G401.6 (cell line): ENCODE measurements around the gene OR2T11.
"Not testable (repeated sequence)": the region's sequence is repeated elsewhere in the genome, so short reads cannot be mapped to it uniquely, and the experiment has no call there.

ENCODE experiments used
- FAIRE-seq: peaks from 2 replicates; lab custom pipeline; 2012; peaks lifted over from hg19 to GRCh38; lab: Jason Lieb, UNC

The OR2T11 gene

DNA sequence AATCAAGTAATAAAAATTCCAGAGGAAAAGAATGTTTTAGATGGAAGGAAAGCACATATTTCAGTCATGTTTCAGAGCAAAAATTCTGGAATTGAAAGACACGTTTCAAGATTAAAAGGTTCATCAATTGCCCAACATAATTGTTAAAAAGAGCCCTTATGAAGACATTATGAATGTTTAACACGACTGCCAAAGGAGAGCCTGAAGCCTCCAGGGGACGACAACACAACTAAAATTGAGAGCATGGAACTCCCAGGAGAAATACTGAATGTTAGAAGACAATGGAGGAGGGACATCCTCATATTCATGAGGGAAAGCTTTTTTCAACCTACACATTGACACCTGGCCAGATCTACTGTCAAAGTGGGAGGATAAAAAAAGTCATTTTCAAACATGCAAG, 16.0 kb downstream of the OR2T11 start:
- FAIRE-seq = no peak

DNA sequence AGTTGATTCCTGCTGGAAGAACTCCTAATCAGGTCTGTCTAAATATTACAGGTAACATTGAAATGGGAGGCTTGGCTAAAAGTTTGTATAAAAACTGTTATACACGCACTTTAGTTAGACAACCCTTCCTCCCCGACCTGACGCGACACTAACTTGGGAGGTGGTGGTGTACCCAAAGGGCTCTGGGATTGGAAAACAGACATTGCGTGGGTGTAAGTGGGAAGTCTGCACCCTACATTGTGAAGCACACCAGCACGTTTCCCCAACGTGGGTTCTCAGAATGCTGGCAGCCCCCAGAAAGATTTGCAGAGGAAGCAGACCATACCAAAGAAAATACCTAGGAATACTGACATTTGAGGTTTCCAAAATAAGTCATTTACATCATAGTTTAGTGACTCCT, 16.8 kb downstream of the OR2T11 start:
- no peak for FAIRE-seq

DNA sequence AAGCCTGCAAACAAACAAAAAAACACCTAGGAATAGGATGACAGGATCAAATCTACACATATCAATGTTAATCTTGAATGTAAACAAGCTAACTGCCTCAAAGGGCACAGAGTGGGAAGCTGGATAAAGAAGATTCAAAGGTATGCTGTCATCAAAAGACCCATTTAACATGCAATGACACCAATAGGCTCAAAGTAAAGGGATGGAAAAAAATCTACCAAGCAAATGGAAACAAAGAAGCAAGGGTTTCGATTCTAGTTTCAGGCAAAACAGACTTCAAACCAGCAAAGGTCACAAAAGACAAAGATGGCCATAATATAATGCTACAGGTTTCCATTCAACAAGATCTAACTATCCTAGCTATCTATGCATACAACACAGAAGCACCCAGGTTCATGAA, 21.1 kb downstream of the OR2T11 start:
- FAIRE-seq = no peak

DNA sequence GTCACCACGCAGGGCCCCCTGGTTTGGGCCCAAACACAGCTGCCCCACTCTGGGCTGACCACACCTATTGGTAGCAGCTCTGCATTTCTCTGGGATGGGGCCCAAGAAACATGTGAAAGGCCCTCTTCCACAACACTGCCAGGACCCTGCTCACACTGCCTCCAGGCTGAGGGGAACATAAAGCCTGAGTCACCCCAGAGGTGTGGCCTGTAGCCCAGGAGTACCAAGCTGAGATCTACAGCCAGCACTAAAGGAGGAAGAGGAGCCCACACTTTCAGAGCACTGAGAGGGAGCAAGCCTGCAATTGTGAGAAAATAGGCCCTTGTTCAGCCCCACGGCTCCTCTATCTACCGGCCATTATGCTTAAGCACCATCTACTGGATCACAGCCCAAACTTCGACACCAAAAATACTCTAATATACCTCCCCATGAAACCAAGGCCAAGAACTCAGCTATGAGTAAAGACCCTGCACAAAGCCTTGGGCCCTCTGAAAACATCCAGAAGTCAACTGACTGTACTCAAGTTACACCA, 22.9 kb downstream of the OR2T11 start:
- no peak for FAIRE-seq

DNA sequence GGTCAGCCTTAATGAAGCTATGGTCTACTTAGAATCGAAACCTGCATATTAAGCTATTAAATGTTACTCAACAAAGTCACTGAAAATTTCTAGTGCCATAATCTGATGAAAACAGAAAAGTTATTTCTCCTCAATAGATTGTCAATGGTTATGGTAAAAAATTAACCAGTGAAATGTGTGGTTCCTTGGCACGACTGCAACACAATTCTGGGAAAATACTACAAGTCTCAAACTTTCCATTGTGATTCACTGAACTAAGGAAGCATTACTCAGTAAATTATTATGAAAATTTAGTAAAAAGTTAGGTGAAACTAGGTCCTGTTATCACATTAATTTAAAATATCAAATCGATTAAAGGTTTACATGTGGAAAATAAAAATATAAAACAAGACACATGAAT, 24.6 kb downstream of the OR2T11 start:
- no peak for FAIRE-seq

DNA sequence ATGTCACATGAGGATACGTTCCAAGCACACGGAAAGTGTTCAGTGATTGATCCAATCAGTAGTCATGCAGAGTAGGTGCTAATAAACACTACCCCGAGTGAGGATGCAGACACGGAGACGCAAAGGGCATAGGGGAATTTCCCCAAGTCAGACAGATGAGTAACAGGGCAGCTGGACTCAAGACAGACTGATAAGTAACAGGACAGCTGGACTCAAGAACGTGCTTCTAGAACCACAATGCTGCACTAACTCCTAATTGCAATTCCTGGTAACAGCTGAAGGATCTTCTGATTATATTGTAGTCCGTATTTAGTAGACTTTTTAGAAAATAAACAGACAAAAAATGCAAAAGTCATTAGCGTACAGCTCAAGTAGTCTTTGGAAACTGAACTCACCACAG, 35.5 kb downstream of the OR2T11 start:
- no peak for FAIRE-seq

DNA sequence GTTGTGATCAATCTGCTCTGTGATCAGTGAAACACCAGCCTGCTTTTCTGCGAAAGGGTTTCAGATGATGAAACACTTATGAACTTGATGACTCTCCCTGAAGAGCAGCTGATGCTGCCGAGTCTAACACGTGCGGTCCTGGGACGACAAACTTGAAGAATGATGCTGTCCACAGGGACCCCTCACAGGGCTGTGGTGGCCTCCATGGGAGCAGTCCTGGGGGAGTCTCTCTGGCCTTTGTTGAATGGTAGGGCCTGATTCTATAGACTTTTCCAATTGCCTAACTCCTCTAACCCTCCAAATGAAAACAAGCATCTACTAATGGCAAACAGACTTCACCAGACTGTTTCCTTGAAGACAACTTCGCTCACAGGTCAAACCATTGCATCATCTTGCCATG, 37.3 kb downstream of the OR2T11 start, which contains the start of gene OR2T10:
TSS of gene OR2T10 (minus strand) at position 112 of the 400 bp plus-strand sequence. CDS start 3,932 bp downstream, outside the sequence.
- FAIRE-seq = no peak

DNA sequence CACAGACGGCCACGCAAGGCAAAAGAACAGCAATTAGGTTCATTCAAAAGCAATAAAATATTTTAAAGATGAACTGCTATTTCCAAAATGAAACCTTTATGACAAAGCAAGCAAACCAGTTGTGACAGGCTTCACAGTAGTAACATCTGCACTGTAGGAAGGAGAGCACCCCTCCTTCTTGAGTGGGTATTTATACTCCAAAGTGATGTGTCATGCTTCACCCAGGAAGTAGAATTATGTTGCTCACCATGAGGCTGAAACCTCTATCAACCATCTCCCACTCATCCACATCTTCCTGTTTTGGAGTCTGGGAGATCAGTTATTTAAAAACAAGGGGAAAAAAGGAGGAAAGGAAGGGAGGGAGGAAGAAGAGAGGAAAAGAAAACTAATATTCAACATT, 38.3 kb downstream of the OR2T11 start:
- no peak for FAIRE-seq

DNA sequence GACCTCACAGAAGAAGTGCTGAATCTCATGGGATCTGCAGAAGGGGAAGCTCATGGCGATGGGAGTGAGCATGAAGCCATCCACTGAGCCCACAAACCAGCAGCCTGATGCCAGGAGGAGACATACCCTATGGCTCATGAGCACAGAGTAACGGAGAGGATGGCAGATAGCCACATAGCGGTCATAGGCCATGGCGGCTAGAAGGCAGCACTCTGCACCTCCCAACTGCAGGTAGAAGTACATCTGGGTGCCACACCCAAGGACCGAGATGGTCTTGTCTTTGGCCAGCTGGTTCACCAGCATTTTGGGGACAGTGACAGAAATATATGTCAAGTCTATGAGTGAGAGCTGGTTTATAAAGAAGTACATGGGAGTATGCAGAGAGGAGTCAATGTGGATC, 41.7 kb downstream of the OR2T11 start:
- no peak for FAIRE-seq

DNA sequence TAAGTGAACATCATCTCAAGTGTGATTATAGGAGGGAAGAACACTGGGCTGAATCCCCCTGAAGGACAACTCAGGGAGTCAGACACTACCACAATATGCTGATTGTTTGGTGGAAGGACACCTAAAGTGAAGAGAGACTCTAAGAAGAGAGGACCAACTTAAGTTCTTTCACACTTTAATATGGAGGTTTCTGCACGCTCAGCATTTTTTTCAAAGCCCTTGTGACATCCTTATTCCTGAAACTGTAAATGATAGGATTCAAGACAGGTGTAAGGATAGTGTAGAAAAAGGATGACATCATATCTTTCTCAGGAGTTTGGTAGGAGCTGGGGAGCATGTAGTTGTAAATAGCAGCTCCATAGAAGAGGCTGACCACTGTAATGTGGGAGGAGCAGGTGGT, 42.2 kb downstream of the OR2T11 start:
- no peak for FAIRE-seq

DNA sequence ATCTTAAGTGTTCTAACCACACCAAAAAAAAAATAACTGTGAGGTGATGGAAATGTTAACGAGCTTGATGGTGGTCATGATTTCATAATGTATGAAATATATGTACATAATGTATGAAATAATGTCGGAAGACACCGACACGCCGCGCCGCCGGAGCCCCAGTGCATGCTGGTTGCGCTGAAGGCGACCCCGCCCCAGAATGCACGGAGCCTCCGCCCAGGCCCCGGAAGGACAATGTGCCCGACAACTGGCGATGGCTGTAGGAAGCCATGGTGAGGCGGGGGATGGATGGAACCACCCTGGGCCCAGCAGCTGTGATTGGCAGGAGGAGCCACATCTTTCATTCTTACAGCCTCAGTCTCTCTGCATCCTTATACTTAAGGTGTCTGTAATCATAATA, 44.8 kb downstream of the OR2T11 start:
- FAIRE-seq = no peak

DNA sequence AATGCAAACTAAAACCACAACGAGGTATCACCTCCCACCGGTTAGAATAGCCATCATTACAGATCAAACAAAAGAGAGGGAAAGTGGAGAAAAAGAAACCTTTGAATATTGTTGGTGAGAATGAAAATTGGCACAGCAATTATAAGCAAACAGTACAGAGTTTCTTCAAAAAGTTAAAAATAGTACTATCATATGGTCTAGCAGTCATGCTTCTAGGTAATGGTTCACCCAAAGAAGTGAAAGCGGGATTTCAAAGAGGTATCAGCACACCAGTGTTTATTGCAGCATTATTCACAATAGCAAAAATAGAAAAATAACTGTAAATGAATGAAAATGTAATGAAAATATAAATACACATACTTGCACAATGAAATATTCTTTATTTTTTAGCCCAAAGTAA, 45.6 kb downstream of the OR2T11 start:
- no peak for FAIRE-seq

DNA sequence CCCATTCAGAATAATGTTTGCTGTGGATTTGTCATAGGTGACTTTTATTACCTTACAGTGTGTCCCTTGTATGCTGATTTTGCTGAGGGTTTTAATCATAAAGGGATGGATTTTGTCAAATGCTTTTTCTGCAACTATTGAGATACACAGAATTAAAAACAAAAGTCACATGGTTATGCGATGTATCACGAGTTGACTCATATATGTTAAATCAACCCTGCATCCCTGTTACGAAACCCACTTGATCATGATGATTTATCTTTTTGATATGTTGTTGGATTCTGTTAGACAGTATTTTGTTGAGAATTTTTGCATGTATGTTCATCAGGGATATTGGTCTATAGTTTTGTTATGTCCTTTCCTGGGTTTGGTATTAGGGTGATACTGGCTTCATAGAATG, 49.6 kb downstream of the OR2T11 start:
- FAIRE-seq = no peak

DNA sequence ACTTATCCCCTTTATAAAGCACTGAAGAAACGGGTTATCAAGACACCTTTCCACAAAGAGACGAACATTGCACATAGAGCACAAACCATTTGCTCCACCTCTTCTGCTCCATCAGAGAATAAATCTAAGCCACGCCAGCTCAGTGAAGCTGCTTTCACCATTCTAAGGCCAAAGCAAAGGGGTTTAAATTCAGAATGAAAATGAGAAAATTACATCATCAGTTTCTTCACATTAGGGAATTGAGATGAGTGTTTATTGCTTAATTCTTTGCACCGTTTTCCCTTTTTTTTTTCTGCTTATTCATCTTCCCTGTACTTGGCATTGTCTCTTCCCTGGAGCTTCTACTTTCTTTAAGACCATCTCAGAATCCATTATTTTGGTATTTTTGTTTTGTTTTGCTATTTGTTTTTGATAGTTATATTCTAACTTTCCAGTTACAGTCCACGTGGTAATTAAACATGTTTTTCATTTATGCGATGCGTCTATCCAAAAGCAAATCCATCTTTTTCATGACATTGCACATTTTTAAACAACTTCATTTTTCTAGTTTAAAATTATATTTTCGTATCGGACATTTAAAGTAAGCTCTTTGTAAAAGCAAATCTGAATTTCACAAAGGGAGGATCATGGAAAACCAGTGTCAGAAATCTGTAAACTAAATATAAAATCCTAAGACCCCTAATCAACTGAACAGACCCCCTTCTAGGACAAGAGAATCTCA, 58.5 kb downstream of the OR2T11 start:
- FAIRE-seq = no peak

DNA sequence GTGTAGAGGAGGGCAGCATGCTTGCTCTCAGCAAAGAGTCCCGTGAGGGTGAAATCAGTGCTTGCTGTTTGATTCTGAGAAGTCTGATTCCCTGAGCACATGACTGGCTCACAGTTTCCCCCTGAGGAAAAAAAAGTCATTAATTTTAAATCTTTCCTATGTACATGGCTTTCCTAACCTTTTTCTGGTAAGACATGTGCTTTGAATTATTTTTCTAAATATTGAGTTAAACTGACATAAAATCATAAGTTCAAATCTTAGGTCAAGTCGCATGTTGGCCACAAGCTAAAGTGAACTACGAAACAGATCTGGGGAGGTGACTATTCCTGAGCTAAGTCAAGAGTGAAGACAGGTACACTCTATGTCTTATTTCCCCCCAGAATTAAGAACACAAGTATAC, 60.2 kb downstream of the OR2T11 start, which contains the start of gene OR2T34:
TSS of gene OR2T34 (minus strand) at position 101 of the 400 bp plus-strand sequence. CDS start at position 101, 0 bp downstream.
- not testable (repeated sequence) for FAIRE-seq

DNA sequence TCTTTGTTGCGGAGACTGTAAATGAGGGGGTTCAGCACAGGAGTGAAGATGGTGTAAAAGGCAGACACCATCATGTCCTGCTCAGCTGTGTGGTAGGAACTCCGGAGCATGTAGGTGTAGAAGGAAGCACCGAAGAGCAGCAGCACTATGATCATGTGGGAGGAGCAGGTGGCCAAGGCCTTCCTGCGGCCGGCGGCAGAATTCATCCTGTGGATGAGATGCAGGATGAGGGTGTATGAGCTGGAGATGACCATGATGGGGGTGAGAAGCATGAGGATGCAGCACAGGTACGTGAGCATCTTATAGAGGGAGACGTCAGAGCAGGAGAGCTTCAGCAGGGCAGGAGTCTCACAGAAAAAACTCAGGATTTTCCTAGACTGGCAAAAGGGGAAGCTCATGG, 61.0 kb downstream of the OR2T11 start:
- not testable (repeated sequence) for FAIRE-seq
